ENCODE data around the gene VASN.

VASN gene

GRCh38 chr16:4365014-4365406, 6.6 kb upstream of the VASN start:
- Histone ChIP-seq H3K36me3 (peaks cover 90% of the 10 kb centered on the region), H3K27ac (no peak overlapping the region), H3K9me3 (no peaks in the 10 kb centered on the region), H3K4me3 (ENCODE audit: low read depth in 1 of 2, low read length in 1 of 2) (no peak overlapping the region), H3K4me1 (ENCODE audit: control insufficient read depth in 1 of 2, insufficient read depth in 1 of 2, low read depth in 1 of 2, low read length in 1 of 2) (no peaks in the 10 kb centered on the region), H3K27me3 (no peaks in the 10 kb centered on the region)
- TF ChIP-seq CTCF (IDR thresholded peaks at IDR 0.05) = no peak

- Histone ChIP-seq H3K4me1 (ENCODE audit: control insufficient read depth in 1 of 2, insufficient read depth in 1 of 2, low read depth in 1 of 2, low read length in 1 of 2) (no peaks in the 10 kb centered on the region), H3K4me3 (ENCODE audit: low read depth in 1 of 2, low read length in 1 of 2) (no peak overlapping the region), H3K36me3 (peaks cover 90% of the 10 kb centered on the region), H3K27me3 (no peaks in the 10 kb centered on the region), H3K27ac (no peak overlapping the region), H3K9me3 (no peaks in the 10 kb centered on the region)
- no peak for TF ChIP-seq CTCF (IDR thresholded peaks at IDR 0.05)
Observed at GRCh38 chr16:4365615-4366014, 6.0 kb upstream of the VASN start.

GRCh38 chr16:4366016-4366415, 5.6 kb upstream of the VASN start:
- Histone ChIP-seq H3K4me1 (ENCODE audit: control insufficient read depth in 1 of 2, insufficient read depth in 1 of 2, low read depth in 1 of 2, low read length in 1 of 2) (peaks cover 0 to 2% of the 10 kb centered on the region in 2 experiments), H3K27ac (no peak overlapping the region), H3K9me3 (no peaks in the 10 kb centered on the region), H3K27me3 (no peaks in the 10 kb centered on the region), H3K4me3 (ENCODE audit: low read depth in 1 of 2, low read length in 1 of 2) (no peak overlapping the region), H3K36me3 (peaks cover 90% of the 10 kb centered on the region)
- no peak for TF ChIP-seq CTCF (IDR thresholded peaks at IDR 0.05)

GRCh38 chr16:4367393-4367856, 4.2 kb upstream of the VASN start:
- no peak for TF ChIP-seq CTCF (IDR thresholded peaks at IDR 0.05)
- H3K36me3 ChIP-seq = peaks cover 76% of the 10 kb centered on the region

GRCh38 chr16:4369007-4369733, 2.5 kb upstream of the VASN start:
- TF ChIP-seq CTCF (IDR thresholded peaks at IDR 0.05) = no peak
- H3K4me1 ChIP-seq (ENCODE audit: control insufficient read depth in 1 of 2, insufficient read depth in 1 of 2, low read depth in 1 of 2, low read length in 1 of 2) = peaks cover 13 to 32% of the 10 kb centered on the region in 2 experiments

More at GRCh38 chr16:4367393-4367856, 4.2 kb upstream of the VASN start:
- Histone ChIP-seq H3K27me3 (peaks cover 9% of the 10 kb centered on the region), H3K27ac (no peak overlapping the region), H3K4me3 (ENCODE audit: low read depth in 1 of 2, low read length in 1 of 2) (no peak overlapping the region), H3K9me3 (no peaks in the 10 kb centered on the region), H3K4me1 (ENCODE audit: control insufficient read depth in 1 of 2, insufficient read depth in 1 of 2, low read depth in 1 of 2, low read length in 1 of 2) (peaks cover 5 to 15% of the 10 kb centered on the region in 2 experiments)

More at GRCh38 chr16:4369007-4369733, 2.5 kb upstream of the VASN start:
- Histone ChIP-seq H3K27ac (no peak overlapping the region), H3K27me3 (peaks cover 26% of the 10 kb centered on the region), H3K9me3 (no peaks in the 10 kb centered on the region), H3K4me3 (ENCODE audit: low read depth in 1 of 2, low read length in 1 of 2) (no peak overlapping the region), H3K36me3 (peaks cover 68% of the 10 kb centered on the region)

Measured in neutrophil (primary cell).